ENCODE measurements around the gene GNRHR. TPM values are rescaled to one million over a fixed set of nuclear protein-coding genes. Genes with fewer than 3 reads are reported as not detected.

The GNRHR gene
- total RNA-seq, 2 donors from 2014 or later: not detected

- no peaks in the 10 kb centered on the region for H3K27me3 Mint-ChIP-seq (ENCODE audit: insufficient read depth)
- Histone ChIP-seq H3K27me3 (ENCODE audit: control insufficient read depth, insufficient read depth, low read length, poor library complexity, severe bottlenecking) (no peaks in the 10 kb centered on the region), H3K9ac (ENCODE audit: extremely low read depth, low read length, poor library complexity, severe bottlenecking) (no peak overlapping the region), H3K9me3 (ENCODE audit: control insufficient read depth, low read length) (no peaks in the 10 kb centered on the region), H3K36me3 (ENCODE audit: control insufficient read depth, insufficient read depth, low read length) (peaks cover 68% of the 10 kb centered on the region), H3K4me3 (ENCODE audit: low read length) (no peak overlapping the region), H3K27ac (ENCODE audit: low read depth, low read length) (no peak overlapping the region), H3K4me1 (ENCODE audit: control insufficient read depth, insufficient read depth, low read length) (no peaks in the 10 kb centered on the region)
- no peaks in the 10 kb centered on the region for H3K9me3 Mint-ChIP-seq
- no peak overlapping the region for H3K27ac Mint-ChIP-seq
- peaks cover 42% of the 10 kb centered on the region for H3K36me3 Mint-ChIP-seq (ENCODE audit: low read depth)
- TF ChIP-seq, protein P1, sequence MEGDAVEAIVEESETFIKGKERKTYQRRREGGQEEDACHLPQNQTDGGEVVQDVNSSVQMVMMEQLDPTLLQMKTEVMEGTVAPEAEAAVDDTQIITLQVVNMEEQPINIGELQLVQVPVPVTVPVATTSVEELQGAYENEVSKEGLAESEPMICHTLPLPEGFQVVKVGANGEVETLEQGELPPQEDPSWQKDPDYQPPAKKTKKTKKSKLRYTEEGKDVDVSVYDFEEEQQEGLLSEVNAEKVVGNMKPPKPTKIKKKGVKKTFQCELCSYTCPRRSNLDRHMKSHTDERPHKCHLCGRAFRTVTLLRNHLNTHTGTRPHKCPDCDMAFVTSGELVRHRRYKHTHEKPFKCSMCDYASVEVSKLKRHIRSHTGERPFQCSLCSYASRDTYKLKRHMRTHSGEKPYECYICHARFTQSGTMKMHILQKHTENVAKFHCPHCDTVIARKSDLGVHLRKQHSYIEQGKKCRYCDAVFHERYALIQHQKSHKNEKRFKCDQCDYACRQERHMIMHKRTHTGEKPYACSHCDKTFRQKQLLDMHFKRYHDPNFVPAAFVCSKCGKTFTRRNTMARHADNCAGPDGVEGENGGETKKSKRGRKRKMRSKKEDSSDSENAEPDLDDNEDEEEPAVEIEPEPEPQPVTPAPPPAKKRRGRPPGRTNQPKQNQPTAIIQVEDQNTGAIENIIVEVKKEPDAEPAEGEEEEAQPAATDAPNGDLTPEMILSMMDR (conservative IDR thresholded peaks at IDR 0.05): no peak
- DNase-seq: no peak
- no peaks in the 10 kb centered on the region for H3K4me1 Mint-ChIP-seq
- no peak overlapping the region for H3K4me3 Mint-ChIP-seq
Observed at GRCh38 chr4:67691328-67691727, 62.9 kb downstream of the GNRHR start.

Other genes with a start within 250 kb of the GNRHR start
- gene CENPC, start 208.9 kb downstream of the GNRHR start, total RNA-seq: 10 to 100 TPM; 22.9 to 32.3 TPM
- gene STAP1, start 195.7 kb downstream of the GNRHR start, total RNA-seq: not detected
- gene UBA6, start 53.2 kb downstream of the GNRHR start, total RNA-seq: 100 to 1,000 TPM in 1 of 2 donors, 10 to 100 TPM in 1; 83.1 to 117 TPM
- gene TMPRSS11D, start 129.6 kb upstream of the GNRHR start, total RNA-seq: not detected
- not detected for gene TMPRSS11A, start 209.1 kb upstream of the GNRHR start, total RNA-seq

All from endodermal cell (in vitro differentiated cells).